Measurements from ENCODE around the gene FRY.
A peak's percentile ranks its signal among the peaks of the same experiment; 100 is the strongest.

FRY gene

DNA sequence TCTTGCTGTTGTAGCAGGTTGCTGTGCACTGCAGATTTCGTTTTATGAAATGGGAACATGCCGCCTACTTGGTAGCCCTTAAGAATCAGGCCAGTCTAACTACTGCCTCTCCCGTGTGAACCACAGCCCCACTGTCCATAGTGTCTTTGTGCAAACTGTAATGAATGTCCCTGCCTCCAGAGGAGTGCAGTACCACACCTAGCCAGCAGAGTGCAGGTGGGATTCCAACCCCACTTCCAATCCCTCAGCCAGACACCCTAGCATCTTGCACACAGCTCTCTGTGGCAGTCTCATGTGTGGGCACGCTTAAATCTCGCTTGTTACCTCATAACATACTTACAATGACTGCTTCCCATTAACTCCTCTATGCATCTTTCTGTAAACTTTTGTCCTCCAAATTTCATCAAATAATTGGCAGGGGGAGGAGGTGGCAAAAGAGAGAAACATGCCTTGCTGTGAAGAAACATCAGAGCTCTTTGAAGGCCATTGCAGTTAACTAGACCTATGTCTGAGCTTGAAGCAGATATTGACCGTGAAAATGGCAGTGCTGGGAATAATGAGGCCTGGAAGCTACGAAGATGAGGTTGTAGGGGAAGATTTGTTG lies 236.4 kb downstream of the FRY start:
- DNase-seq = peak; percentile 55

DNA sequence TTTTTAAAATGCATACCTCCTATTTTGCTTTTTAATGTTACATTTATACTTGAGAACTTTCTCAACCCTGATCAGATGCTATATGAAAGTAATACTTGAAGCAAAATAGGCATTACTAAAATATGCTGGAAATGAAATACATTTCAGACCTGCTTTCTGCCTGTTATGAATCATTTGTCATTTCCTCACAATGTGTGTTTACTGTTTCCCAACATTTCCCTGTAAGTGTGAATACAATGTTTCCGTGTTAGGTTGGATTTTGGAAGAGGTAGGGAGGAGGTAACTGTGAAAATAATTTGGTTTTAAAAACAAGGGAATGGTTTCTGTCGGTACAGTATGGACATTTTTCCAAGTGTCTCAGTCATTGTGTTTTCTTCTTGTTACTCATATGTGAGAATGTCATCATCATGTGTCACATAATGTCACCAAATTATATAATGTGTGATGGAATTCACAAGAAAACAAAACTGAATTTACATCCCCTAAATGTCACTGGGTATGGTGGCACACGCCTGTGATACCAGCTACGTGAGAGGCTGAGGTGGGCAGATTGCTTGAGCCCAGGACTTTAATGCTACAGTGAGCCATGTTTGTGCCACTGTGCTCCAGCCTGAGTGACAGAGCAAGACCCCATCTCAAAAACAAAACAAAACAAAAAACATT lies 240.6 kb downstream of the FRY start:
- DNase-seq = no peak

DNA sequence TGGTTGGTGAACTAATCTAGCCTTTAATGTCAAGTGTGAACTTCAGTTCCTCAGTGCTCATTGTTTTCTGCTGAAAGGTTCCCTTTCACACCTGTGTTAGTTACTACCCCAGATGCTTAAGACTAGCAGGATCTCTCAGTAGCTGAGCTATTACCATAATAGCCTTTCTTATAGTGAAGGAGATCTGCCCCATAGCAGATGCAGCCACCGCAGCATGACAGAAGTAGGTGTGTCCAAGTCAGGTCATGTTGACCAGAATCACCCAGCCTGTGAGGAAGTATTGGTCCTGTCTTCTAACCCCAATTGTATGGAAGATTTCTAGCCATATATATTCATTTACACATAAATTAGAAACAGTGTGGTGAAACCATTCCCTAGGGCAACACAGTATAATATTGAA lies 246.3 kb downstream of the FRY start:
- no peak for DNase-seq

DNA sequence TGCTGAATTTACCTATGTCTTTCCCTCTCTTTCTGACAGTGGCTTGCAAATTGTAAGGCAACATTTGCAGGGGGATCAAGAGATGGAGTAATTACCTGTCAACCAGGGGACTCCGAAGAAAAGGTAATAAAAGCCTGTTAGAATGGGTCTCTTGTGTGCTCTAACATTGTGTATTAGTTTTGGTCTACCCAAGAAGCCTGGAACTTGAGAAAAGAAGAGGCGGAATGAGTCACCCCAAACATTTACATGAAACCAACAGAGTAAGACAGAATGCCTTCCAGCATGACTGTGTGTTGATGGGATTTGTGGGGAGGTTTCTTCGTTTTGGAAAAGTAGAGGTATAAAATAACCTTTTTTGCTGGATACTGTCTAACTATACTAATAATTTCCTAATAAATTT lies 246.9 kb downstream of the FRY start:
- no peak for DNase-seq

DNA sequence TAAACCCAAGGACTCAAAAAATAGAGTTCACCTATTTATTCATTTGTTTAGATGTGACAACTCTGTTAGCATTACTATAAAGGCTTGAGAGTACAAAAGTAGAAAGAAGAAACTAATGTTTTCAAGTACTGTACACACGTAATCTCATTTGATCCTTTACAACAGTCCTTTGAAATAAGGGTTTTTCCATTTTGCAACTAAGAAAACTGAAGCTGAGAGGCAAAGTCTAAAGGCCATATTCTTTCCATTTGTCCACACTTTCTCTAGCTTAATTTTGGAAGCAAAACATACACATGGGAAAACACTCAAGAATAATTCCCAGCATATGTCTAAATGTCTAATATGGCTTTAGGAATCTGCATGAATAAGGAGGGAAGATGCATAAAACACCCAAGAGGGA lies 249.5 kb downstream of the FRY start:
- no peak for DNase-seq

DNA sequence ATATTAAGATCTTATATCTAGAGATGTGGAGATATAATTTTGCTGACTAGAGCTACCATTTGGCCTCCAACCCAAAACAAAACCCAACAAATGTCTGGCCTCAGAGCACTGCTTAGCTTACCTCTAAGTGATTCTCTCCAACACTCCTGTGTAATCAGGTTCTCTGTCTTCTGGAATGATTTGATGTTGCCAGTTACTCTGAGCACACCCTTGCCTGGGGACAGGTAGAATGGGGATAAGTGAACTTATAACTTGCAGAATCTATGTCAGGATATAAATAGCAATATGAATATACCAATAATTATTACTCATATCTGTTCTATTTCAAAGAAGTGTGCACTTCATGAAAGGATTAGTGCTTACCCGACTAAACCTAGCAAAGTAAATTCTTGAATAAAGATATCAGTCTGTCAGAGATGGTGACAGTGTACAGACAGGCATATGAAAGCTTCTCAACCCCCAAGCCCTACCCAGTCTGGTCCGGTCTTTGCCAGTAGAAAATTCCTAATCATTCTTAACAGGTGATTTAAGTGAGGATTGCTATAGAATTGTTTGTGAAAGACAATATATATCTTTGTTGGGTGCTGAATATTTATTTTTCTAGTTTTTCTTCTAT lies 250.6 kb downstream of the FRY start:
- DNase-seq = no peak

DNA sequence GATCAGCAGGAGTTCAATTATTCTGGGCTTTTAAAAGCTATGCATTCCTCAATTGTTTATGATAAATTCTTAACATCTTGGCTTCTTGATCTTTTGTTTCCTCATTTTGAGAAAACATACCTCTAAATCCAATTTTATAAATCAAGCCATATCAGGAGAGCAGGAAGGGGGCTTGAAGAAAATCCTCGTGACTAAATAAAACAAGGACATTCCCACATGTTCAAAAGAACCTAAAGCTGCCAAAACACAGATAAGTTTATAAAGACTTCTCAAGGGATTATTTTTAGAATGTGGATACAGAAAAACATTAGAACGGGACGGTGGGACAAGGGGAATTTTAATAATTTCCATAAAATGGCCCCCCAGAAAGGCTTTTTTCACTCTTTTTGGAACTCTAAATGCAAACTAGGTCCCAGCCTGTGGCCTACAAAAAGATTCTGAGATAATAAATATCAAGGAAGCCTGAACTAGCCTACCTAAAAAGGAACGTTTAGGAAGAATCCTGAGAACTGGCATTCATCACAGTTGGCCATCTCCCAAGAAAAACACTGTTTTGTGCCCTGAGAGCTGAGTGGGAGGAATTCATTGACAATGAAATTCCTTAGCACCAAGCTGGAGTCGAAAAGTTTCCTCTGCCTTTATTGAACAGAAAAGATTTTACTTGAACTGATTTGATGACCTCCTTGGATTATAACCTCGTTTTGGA lies 253.5 kb downstream of the FRY start:
- no peak for DNase-seq

DNA sequence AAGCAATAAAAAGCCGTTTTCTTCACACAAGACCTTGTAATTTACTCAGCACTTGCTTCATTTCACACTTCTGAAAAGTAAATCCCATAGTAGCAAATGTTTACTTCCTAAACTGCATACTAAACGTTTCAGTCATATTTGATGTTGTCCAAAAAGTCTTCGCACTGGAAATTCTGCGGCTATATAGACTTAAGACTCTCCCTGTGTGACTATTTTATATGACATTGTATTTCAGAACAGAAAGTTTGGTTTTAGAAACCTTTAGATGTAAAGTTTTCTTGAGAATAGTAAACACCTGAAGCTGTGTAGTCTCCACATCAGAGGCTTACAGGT lies 254.0 kb downstream of the FRY start:
- DNase-seq = no peak

DNA sequence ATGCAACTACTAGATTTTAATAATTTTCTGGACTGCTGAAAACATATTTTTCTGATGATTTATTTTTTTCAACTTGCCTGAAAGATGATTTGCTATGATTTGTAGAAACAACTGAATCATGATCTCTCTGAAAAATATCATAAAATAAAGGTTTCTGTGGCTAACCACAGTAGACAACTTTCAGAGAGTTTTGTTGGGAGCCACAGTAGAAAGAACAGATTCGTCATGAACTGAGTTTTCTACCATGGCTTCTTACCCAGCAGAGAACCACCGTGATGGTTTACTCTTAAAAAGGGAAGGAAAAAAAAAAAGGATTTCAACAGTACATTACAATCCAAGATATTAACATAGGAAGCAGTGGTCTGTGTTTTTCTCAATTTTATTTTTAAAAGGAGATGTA lies 265.6 kb downstream of the FRY start:
- no peak for DNase-seq

DNA sequence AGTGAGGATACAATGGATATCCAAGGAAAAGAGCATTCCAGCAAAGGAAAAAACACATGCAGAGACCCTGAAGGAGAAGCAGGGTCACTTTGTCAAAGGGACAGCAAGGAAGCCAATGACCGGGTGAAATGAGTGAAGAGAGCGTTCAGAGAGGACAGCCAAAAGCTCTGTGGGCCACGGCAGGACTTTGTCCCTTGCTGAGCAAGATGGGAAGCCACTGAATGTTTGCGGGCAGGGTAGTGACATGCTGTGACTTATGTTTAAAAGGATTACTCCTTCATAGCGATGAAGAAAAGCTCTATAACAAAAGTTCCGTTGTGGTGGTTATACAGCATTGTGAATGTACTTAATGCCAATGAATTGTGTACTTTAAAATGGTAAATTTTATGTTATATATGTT lies 267.1 kb downstream of the FRY start:
- DNase-seq = no peak

DNA sequence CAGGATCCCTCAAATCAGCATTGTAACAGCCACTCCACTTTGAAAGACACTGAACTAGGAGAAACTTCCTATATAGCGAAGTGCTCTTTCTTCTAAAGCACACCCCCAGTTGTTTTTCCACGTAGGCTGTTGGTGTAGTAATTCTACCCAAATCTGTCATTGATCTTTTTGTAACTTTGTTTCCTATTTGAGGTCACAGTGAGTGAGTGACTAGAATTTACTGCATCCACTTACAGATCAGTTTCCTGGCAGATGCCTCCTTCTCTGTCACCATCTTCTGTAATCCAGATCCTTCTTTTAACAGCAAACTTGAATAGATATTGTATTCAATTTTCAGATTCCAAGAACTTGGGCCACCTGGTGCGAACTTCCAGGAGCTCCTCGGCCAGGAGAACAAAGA lies 268.3 kb downstream of the FRY start:
- no peak for DNase-seq

DNA sequence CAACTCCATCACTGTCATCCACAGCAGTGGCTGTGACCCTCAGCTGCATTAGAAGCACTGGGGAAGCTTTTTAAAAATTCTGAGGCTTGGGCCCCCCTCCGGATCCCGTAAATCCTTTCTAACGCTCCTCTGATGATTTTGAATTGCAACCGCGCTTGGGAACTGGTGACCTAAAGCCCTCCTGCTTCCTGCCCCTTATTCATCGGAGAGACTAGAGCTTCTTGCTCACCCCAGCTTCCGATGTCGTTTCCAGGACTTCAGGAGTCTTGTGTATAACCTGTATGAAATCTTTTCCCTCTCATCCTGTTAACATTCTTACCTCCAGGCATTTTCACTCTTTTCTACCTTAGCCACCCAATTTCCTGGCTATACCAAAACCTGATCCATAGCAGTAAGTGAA lies 268.8 kb downstream of the FRY start:
- no peak for DNase-seq

DNA sequence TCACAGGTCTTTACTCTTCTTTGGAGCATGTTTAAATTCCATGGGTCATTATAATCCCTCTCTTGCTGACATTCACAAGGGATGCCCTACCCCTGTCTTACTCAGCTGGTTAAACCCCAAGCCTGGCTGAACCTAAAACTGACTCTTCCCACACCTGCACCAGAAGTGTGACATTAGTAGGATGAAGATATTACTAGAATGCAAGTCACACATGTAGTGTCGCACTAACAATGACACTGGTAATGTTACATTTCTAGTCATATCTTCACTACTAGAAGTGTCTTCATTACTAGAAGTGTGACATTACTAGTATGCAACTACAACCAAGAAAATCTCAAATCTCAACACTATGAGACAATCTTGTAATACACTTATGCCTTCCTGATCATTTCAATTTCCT lies 269.3 kb downstream of the FRY start:
- no peak for DNase-seq

DNA sequence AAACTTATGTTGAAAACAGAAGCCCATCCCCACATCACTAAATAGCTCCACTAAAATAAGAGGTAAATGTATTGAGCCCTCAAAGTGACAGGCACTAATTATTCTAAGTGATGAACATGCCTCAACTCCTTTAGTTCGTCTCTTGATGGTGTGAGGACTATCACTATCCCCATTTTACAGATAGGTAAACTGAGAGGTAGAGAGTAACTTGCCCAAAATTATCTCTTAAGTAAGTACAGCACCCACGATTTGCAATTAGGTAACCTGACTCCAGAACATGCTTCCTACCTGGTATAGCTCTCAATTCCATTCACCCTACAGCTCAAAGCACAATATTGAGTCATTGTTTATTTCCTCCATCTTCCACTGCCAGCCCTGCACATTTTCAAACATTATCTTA lies 270.9 kb downstream of the FRY start:
- DNase-seq = no peak

DNA sequence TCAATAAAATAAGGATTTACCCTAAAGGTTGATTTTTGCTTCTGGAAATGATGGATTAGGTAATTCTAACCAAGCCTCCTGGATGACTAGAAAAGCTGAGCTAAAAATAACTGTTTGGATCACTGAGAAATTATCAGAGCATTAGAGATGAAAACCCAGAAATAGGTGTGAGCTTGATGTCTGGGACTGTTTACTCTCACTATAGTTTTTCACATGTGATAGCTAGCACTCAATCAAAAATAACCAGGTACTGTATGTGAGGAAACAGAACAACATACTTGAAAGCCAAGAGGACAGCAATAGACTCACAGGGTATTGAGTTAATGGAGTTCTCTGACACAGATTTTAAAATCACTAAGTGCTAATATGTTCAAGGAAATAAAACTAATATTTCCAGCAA lies 274.1 kb downstream of the FRY start:
- no peak for DNase-seq

DNA sequence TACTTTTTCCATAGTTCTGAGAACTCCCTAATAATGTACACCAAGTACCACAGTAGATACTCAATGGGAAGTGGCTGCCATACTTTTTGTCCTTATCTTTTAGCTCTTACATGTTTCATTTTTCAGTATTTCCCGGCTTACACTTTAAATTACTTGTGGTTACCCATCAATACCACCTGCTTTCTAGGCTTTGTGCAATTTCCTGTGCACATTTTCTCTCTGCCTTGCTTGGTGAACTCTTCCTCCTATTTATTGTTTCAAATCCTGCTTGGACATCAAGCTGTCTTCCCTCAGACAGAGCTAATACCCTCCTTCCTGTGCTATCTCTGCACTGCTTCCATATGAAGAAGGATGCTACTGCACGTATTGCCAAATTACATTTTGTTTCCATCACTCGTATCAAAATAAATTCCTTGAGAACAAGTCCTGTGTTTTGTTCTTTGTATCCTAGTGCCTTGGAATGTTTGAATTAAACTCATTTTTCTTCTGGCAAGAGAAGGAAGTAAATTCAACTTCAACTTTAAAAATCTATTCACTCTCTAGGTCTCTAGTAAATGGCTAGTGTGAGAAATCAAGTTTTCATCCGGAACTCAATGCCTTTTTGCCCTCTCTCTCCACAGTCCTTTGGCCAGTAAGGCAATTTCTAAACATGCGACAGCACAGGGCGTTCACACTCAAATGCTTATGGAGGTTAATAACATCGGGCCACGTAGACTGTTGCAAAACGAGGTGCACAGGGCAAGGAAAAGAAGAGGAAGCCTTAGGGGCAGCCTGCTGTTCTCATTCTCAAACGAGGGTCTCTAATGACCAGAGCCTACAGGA lies 277.9 kb downstream of the FRY start:
- DNase-seq = no peak

DNA sequence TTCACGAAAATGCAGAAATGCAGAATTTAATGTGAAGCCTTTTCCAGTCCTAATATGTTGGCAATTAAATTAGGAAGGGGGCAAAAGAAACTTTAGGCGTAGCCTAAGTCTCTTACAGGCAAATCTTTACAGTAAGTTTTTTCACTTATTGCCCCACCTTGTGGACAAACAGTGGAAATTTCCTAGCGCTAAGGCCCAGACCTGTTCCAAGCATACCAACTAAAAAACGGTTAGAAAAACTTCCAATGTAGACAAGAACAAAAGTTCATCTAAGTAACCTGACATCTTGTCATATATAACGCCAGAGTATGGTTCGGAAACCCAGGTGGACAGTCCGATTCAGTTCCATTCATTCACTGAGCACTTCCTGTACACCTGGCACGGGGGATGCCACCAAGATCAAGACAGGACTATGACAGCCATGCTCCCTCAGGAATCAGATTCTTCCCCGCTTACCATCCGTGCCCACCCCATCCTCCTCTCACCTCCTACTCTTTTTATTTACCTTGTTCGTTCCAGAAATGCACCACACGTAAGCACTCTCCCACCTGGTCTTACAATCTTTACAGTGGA lies 278.6 kb downstream of the FRY start:
- DNase-seq = peak; percentile 68

DNA sequence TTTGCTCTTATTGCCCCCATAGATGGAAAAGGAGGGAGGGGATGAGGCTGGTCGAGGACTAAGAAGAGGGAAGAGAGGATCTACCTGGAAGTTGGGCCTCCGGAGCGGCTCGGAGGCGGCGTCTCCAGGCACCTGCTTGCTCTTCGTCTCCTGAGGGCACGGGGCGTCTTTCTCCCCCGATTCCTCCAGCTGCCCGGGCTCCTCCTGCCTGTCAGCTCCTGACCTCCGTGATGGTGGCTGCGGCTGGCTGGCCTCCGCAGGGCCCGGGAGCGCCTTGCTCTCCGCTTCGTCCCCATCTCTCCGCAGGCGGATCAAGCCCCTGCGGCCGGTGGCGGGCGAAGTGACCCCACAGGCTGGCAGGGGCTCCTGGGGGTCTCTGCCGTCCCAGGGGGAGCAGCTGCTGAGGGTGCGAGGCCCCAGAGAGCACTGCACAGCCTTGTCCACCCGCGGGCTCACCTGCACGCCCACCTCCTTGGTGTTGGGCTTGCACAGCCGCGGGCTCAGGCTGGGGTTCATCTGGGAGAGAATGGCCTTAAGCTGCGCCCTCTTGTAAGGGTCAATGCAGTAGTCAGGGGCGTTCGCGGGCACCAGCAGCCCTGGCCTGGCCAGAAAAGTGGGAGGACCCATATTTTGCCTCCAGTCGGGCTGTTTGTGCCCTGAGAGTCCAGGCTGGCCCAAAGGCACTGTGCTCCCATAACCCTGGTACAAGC lies 279.8 kb downstream of the FRY start:
- no peak for DNase-seq

DNA sequence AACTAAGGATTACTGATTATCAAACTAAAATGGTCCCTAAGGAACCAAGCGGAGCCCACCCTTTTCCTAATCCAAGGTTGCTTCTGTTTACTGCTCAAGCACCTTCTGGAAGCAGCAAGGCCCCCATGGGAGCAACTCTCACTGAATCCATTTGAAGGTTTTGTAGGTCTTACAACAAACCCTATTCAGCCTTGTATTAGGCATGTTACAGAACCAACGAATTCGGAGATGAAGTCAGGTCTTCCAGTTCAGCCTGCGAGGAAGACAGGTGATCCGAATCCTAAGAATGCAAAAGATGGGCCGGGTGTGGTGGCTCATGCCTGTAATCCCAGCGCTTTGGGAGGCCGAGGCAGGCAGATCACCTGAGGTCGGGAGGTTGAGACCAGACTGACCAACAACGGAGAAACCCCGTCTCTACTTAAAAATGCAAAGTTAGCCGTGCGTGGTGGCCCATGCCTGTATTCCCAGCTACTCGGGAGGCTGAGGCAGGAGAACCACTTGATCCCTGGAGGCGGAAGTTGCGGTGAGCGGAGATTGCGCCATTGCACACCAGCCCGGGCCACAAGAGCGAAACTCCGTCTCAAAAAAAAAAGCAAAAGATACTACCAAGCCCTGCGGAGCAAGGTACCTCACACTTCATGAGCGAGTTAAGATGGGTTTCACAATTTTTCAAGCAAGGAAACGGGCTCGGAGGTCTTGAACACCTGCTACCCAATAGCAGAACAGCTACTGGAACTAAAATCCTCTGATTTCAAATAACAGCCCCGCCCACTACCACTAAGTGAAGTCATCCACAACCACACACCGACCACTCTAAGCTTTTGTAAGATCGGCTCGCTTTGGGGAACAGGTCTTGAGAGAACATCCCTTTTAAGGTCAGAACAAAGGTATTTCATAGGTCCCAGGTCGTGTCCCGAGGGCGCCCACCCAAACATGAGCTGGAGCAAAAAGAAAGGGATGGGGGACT lies 283.0 kb downstream of the FRY start:
- DNase-seq = peak; percentile 86

DNA sequence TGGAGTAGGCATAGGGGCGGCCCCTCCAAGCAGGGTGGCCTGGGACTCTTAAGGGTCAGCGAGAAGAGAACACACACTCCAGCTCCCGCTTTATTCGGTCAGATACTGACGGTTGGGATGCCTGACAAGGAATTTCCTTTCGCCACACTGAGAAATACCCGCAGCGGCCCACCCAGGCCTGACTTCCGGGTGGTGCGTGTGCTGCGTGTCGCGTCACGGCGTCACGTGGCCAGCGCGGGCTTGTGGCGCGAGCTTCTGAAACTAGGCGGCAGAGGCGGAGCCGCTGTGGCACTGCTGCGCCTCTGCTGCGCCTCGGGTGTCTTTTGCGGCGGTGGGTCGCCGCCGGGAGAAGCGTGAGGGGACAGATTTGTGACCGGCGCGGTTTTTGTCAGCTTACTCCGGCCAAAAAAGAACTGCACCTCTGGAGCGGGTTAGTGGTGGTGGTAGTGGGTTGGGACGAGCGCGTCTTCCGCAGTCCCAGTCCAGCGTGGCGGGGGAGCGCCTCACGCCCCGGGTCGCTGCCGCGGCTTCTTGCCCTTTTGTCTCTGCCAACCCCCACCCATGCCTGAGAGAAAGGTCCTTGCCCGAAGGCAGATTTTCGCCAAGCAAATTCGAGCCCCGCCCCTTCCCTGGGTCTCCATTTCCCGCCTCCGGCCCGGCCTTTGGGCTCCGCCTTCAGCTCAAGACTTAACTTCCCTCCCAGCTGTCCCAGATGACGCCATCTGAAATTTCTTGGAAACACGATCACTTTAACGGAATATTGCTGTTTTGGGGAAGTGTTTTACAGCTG lies 283.9 kb downstream of the FRY start, which contains the start of the genes BRCA2 and ZAR1L:
Gene BRCA2, plus strand, starts transcription at position 271 of the 790 bp plus-strand sequence. CDS start 953 bp downstream, outside the sequence.
Gene ZAR1L, minus strand, starts transcription at position 126 of the 790 bp plus-strand sequence. CDS start 3,438 bp downstream, outside the sequence.
- peak; percentile 87 for DNase-seq

Data from CD4-positive, alpha-beta T cell treated with Interleukin-17A for 1 hour (primary cell).